ENCODE data around the gene CDC5L.
"Not testable (repeated sequence)": the region's sequence is repeated elsewhere in the genome, so short reads cannot be mapped to it uniquely, and the experiment has no call there.

CDC5L gene

DNA sequence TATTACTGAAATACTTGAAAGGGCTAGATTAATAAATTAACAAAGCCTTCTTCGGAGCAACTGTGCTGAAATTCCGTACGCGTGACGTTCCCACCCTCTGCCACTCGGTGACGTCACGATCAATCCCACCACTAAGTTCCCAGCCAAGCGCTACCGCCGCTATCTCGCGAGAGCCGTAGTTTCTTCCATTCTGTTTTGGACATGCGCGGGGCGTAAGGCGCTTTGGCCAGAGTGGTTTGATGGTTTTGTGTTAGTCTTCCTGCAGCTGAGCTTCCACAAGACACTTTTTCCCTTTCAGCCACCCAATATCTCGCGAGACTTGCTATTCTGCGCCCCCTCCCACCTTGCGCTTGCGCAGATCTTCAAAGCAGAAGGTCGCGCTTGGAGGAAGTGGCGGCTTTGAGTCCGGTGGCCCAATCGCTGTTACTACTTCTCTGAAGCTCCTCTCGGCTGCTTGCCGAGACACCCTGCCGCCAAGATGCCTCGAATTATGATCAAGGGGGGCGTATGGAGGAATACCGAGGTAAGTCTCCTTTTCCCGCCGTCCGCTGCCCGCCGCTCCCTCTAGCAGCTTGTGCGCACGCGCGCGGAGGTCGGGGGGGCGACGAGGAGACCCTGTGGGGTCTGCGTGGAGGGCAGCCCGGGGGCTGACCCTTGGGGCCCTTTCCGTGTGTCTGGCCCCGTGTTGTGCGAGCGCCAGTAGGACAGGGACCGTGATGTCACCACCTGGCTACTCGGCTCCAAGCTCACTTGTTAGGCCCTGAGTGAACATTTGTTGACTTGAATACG is at the start of gene CDC5L:
Gene CDC5L, plus strand, starts transcription at position 361 of the 789 bp plus-strand sequence. Its CDS starts 118 bp downstream, at position 479.
- peak; percentile 82 to 95 for DNase-seq (ENCODE audit: low read depth in 1 of 2, low spot score in 1 of 2)

DNA sequence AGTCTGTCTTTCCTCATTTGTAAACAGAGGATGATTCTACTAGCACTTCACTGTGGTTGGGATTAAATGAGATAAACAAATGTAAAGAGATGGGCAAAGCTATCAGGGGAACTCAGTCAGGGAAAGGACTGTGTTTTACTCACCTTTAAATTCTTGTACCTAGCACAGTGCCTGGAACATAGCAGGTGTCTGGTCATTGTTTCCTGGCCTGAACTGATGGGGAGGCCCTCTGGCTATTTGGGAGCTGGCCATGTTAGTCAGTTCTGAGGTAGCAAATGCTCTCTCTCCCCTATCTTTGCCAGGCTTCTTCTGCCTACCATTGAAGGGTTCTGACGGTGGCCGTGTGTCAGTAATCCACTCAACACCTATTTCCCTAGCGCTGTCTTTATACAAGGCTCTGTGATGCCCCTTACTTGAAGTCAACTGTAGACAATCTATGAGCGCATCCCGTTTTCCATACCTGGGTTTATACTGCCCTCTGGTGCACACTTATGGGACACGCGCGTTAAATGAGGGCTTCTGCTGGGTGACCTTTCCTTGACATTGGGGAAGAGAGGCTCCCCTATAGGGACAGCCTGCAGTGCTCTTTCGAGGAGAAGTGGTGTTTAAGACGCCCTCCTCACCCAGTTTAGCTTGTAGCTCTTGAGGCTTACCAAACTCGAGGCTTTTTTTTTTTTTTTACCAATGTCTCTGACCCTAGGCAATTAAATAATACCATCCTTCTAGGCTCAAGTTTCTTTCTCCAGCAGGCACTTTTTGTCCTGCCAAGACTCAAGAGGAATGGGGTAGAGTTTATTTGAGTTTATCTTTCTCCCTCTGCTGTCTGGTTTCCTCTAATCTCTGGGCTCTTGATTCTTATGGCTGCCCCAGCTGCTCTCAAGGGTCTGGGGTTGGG is 49.0 kb upstream of the CDC5L start:
- DNase-seq (ENCODE audit: low read depth in 1 of 2, low spot score in 1 of 2) = peak; percentile 36 to 59

DNA sequence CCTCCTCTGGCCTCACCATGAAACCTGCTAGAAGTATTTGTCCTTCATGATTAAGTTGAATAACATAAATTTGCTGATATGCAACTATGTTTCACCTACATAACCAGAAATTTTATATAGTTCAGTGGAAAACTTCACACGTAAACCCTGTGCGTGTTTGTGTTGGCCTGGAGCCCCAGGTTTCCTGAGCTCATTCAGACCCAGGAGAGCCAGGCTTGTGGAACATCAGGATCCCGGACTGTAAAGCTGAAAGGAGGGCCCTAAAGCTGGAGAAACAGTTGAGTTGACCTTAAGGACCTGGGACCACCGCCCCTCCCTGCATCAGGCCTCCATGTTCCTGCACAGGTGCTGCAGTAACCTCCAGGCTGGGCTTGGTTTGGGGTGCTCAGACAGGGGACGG is 48.2 kb upstream of the CDC5L start:
- no peak for DNase-seq (ENCODE audit: low read depth in 1 of 2, low spot score in 1 of 2)

- no peak for DNase-seq (ENCODE audit: low read depth in 1 of 2, low spot score in 1 of 2)
Observed at GRCh38 chr6:44339763-44340625, 47.5 kb upstream of the CDC5L start.

DNA sequence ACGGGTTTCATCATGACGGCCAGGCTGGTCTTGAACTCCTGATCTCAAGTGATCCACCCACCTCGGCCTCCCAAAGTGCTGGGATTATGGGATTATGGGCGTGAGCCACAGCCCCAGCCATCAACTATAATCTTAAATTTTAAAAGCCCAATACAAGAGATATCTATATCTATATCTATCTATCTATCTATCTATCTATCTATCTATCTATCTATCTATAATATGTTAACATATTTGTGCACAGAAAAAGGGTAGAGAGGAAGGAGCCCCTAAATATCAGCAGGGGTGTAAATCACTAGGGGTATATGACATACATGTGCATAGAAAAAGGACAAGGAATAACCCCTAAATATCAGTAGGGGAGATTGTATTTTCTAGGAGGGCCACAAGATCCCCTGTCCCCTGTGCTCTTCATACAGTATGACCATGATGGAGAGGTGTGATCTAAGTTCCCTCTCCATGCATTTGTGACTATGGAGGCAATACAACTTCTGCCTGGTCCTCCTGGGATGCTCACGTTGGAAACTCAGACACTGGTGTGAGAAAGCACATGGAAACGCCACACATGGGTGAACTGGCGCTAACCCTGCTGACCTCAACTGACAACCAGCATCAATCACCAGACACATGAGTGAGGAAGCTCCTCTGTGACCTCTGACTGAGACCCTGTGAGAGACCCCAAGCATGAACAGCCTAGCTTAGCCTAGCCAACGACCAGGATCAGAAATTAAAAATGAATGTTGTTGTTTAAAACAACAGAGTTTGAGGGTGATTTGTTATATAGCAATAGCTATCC is 46.2 kb upstream of the CDC5L start:
- no peak for DNase-seq (ENCODE audit: low read depth in 1 of 2, low spot score in 1 of 2)

- DNase-seq (ENCODE audit: low read depth in 1 of 2, low spot score in 1 of 2) = no peak
Observed at GRCh38 chr6:44342052-44342451, 45.5 kb upstream of the CDC5L start.

GRCh38 chr6:44342489-44342888 is 45.0 kb upstream of the CDC5L start, which contains the start of gene SPATS1:
Gene SPATS1, plus strand, starts transcription at chr6:44342650. Its CDS starts 446 bp downstream, at chr6:44343096.
- DNase-seq (ENCODE audit: low read depth in 1 of 2, low spot score in 1 of 2) = no peak

- not testable (repeated sequence) for DNase-seq (ENCODE audit: low read depth in 1 of 2, low spot score in 1 of 2)
Observed at GRCh38 chr6:44346818-44347217, 40.7 kb upstream of the CDC5L start.

GRCh38 chr6:44349904-44350649 is 37.4 kb upstream of the CDC5L start:
- no peak for DNase-seq (ENCODE audit: low read depth in 1 of 2, low spot score in 1 of 2)

DNA sequence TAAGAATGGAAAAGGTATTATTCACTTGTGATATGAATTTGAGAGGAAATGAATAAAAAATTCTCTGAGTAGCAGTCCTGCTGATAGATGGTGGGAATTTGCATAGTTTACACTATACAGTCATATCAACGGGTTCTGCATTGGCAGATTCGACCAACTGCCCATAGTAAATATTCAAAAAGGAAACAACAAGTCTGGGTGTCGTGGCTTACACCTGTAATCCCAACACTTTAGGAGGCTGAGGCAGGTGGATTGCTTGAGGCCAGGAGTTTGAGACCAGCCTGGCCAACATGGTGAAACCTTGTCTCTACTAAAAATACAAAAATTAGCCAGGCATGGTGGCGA is 36.9 kb upstream of the CDC5L start:
- not testable (repeated sequence) for DNase-seq (ENCODE audit: low read depth in 1 of 2, low spot score in 1 of 2)

DNA sequence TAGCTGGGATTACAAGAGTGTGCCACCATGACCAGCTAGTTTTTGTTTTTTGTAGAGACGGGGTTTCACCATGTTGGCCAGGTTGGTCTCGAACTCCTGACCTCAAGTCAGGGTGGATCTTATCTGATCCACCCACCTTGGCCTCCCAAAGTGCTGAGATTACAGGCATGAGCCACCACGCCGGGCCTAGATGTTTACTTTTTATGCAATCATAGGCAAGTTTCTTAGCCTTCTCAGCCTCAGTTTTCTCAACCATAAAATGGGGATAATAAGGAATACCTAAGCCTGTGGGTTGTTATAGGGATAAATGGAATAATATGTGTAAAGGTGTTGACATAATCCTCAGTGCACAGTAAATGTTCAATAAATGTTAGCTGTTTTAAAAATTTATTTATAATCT is 35.2 kb upstream of the CDC5L start:
- no peak for DNase-seq (ENCODE audit: low read depth in 1 of 2, low spot score in 1 of 2)

DNA sequence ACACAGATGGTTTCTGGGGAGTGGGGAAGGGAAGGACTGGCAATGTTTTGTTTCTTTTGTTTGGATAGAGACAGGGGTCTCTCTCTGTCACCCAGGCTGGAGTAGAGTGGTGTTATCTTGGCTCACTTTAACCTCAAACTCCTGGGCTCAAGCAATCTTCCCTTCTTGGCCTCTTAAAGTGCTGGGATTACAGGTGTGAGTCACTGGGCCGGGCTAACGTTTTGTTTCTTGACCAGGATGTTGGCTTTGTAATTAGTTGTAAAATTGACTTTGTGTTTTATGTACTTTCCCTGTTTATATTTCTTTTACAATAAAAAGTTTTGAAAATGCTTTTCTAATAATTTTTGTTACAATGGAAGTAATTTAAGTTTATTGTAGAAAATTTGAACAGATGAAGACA is 34.2 kb upstream of the CDC5L start:
- no peak for DNase-seq (ENCODE audit: low read depth in 1 of 2, low spot score in 1 of 2)

DNA sequence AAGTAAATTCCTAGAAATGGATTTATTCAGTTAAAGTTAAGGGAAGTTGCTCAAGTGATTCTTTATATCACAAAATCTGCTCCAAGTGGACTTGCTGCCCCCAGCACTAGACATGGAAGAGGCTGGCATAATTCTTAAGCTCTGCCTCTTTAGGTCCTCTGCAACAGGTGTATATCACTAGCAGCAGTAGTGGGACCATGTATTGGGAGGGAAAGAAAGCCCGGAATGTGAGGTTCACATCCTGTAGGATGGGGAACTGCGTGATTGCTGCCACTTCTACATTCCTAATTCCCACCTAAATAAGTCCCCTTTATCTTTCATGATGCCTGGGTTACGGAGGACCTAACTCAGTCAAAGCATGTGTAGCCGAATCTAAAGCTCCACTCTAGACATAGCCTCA is 31.9 kb upstream of the CDC5L start:
- DNase-seq (ENCODE audit: low read depth in 1 of 2, low spot score in 1 of 2) = no peak

- no peak for DNase-seq (ENCODE audit: low read depth in 1 of 2, low spot score in 1 of 2)
Observed at GRCh38 chr6:44356487-44356886, 31.0 kb upstream of the CDC5L start.

- no peak for DNase-seq (ENCODE audit: low read depth in 1 of 2, low spot score in 1 of 2)
Observed at GRCh38 chr6:44359973-44360372, 27.5 kb upstream of the CDC5L start.

GRCh38 chr6:44361947-44362346 is 25.6 kb upstream of the CDC5L start:
- DNase-seq (ENCODE audit: low read depth in 1 of 2, low spot score in 1 of 2) = no peak

DNA sequence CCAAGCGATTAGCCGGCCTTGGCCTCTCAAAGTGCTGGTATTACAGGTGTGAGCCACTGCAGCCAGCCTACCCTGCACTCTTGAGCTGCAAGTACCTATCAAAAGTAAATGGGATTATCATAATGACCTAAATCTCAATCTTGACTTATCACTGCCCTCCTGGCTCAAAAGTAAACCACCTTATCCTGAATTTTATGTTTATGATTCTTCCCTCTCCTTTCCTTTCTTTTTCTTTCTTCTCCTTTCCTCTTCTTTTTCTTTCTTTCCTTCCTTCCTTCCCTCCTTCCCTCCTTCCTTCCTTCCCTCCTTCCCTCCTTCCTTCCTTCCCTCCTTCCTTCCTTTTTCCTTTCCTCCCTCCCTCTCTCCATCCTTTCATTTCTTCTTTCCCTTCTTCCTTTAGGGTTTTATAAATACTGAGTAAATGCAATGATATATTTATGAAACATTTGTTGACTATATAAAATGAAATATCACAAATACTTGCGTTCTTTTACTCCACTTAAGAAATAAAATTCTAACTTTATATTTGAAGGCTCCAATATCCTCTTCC is 24.1 kb upstream of the CDC5L start:
- DNase-seq (ENCODE audit: low read depth in 1 of 2, low spot score in 1 of 2) = no peak

- DNase-seq (ENCODE audit: low read depth in 1 of 2, low spot score in 1 of 2) = no peak
Observed at GRCh38 chr6:44366781-44367180, 20.7 kb upstream of the CDC5L start.

GRCh38 chr6:44367681-44368080 is 19.8 kb upstream of the CDC5L start:
- no peak for DNase-seq (ENCODE audit: low read depth in 1 of 2, low spot score in 1 of 2)

Measured in activated CD4-positive, alpha-beta T cell treated with anti-CD3 and anti-CD28 coated beads, Interleukin-2, amount 50 U/mL, for 24 hours (primary cell).